ENCODE data around the gene MCM9. TPM values are rescaled to one million over a fixed set of nuclear protein-coding genes. Genes with fewer than 3 reads are reported as not detected.

MCM9 gene
- total and polyA plus RNA-seq, 2 of the 4 experiments (the other 2 are of a cell fraction): 3.5 to 7.2 TPM

- TF ChIP-seq MAFK (IDR thresholded peaks at IDR 0.05; ENCODE audit: low read depth, low read length): no peak
Measured at GRCh38 chr6:118786596-118787453, 148.1 kb downstream of the MCM9 start (continued).

DNA sequence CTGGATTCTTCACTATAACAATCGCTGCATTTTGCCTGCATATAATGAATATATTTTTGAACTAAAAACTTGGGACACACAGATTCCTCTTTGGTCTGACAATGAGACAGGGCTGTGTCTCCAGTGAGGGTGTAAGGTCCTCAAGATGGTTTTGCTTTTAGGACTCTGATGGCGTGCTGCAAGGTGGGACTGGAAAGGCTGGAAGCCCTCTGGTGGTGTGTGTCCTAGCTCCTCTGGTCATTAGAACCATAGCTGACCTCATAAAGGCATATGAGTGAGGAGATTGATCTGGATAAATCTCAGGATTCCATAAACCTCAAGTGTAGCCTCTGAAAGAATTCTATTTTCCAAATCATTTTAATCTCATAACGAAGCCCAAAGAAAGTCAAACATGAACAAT, 149.4 kb downstream of the MCM9 start:
- WGBS, 2 experiments (ENCODE audit: extremely low coverage in 2 of 2, insufficient read length in 1 of 2): 100% methylated on average over 1 of the region's 3 CpGs; no CpG with 5 or more reads in 1 of the 2 experiments
- in situ Hi-C loops (cut with MboI; ENCODE audit: low sequenced_read_pairs): no loop called here
- TF ChIP-seq POLR2A (IDR thresholded peaks at IDR 0.05; ENCODE audit: low read depth, low read length) (no peak), RAD21 (IDR thresholded peaks at IDR 0.05; ENCODE audit: low read length) (no peak), SMC3 (IDR thresholded peaks at IDR 0.05; ENCODE audit: low read depth, low read length) (no peak), RFX5 (IDR thresholded peaks at IDR 0.05; ENCODE audit: low read depth, low read length) (no peak), FOS (IDR thresholded peaks at IDR 0.05; ENCODE audit: low read depth, low read length) (no peak), BHLHE40 (IDR thresholded peaks at IDR 0.05; ENCODE audit: low read depth, low read length) (no peak), ELK1 (IDR thresholded peaks at IDR 0.05; ENCODE audit: borderline replicate concordance, low read depth, low read length) (no peak), RCOR1 (IDR thresholded peaks at IDR 0.05; ENCODE audit: insufficient replicate concordance, low read length) (no peak), CEBPB (IDR thresholded peaks at IDR 0.05; ENCODE audit: low read depth, low read length) (no peak), CHD1 (IDR thresholded peaks at IDR 0.05; ENCODE audit: low read depth, low read length) (no peak), MXI1 (IDR thresholded peaks at IDR 0.05; ENCODE audit: borderline replicate concordance, low read depth, low read length) (no peak), MAZ (IDR thresholded peaks at IDR 0.05; ENCODE audit: borderline replicate concordance, low read depth, low read length) (no peak)
- TF ChIP-seq, protein P1, sequence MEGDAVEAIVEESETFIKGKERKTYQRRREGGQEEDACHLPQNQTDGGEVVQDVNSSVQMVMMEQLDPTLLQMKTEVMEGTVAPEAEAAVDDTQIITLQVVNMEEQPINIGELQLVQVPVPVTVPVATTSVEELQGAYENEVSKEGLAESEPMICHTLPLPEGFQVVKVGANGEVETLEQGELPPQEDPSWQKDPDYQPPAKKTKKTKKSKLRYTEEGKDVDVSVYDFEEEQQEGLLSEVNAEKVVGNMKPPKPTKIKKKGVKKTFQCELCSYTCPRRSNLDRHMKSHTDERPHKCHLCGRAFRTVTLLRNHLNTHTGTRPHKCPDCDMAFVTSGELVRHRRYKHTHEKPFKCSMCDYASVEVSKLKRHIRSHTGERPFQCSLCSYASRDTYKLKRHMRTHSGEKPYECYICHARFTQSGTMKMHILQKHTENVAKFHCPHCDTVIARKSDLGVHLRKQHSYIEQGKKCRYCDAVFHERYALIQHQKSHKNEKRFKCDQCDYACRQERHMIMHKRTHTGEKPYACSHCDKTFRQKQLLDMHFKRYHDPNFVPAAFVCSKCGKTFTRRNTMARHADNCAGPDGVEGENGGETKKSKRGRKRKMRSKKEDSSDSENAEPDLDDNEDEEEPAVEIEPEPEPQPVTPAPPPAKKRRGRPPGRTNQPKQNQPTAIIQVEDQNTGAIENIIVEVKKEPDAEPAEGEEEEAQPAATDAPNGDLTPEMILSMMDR (conservative IDR thresholded peaks at IDR 0.05; ENCODE audit: low read depth, low read length): no peak

More for the DNA sequence above, 149.4 kb downstream of the MCM9 start:
- Histone ChIP-seq H3K23ac (ENCODE audit: low read depth, low read length) (0 out of 2 replicates have a peak overlapping the region, but pooled peaks have one; percentile 34), H4K8ac (ENCODE audit: low read depth in 2 of 2, low read length in 2 of 2) (no peak overlapping the region), H3K36me3 (ENCODE audit: control insufficient read depth, insufficient read depth, low read length) (no peaks in the 10 kb centered on the region), H3K27me3 (ENCODE audit: control insufficient read depth, insufficient read depth, low read length) (no peaks in the 10 kb centered on the region), H2BK120ac (ENCODE audit: low read depth, low read length) (peak overlapping the region; percentile 19; the same call in 1 of the 2 replicates), H2BK15ac (ENCODE audit: low read depth, low read length) (no peak overlapping the region), H4K5ac (ENCODE audit: low read depth, low read length) (no peak overlapping the region; the same call in 1 of the 2 replicates), H2AK5ac (ENCODE audit: low read depth, low read length) (no peak overlapping the region; the same call in 1 of the 2 replicates), H3K4ac (ENCODE audit: low read depth, low read length) (0 out of 2 replicates have a peak overlapping the region, but pooled peaks have one; percentile 47), H3K14ac (replicated peaks; ENCODE audit: low read depth, low read length) (no peak overlapping the region), H2BK5ac (ENCODE audit: low read depth, low read length, poor library complexity, severe bottlenecking) (no peak overlapping the region), H2AK9ac (replicated peaks; ENCODE audit: low read depth, low read length, poor library complexity) (no peak overlapping the region), H4K20me1 (ENCODE audit: insufficient read depth, low read length) (no peaks in the 10 kb centered on the region), H3K4me3 (ENCODE audit: insufficient read depth, low read depth, low read length) (no peak overlapping the region), H3K9me1 (ENCODE audit: insufficient read depth, low read length) (peaks cover 7% of the 10 kb centered on the region), H2BK20ac (ENCODE audit: low read depth, low read length) (no peak overlapping the region), H4K91ac (ENCODE audit: insufficient read depth, low read depth, low read length) (no peak overlapping the region), H3K27ac (ENCODE audit: insufficient read depth, low read length) (no peak overlapping the region), H3K9me3 (ENCODE audit: control insufficient read depth, insufficient read depth, low read length) (no peaks in the 10 kb centered on the region), H3K56ac (ENCODE audit: extremely low read depth, insufficient read depth, low read length) (no peak overlapping the region), H3K79me1 (ENCODE audit: low read depth in 1 of 2, low read length in 2 of 2) (no peaks in the 10 kb centered on the region), H3K18ac (ENCODE audit: low read depth, low read length) (peak overlapping the region; percentile 39; the same call in 1 of the 2 replicates), H3K4me1 (ENCODE audit: control insufficient read depth, insufficient read depth, low read length) (peaks cover 8% of the 10 kb centered on the region), H2AFZ (replicated peaks; ENCODE audit: low read length, poor library complexity) (peak overlapping the region; percentile 5), H3K9ac (ENCODE audit: low read depth, low read length) (no peak overlapping the region), H3K4me2 (ENCODE audit: low read depth, low read length) (no peak overlapping the region)
- ATAC-seq (ENCODE audit: low read depth): no peak
- ChIA-PET CTCF (no interaction called here), POLR2A (ENCODE audit: unreplicated experiment) (interaction anchor here (0.6 kb wide), 1 partner anchor 157 kb away, joined by 4 read pairs; no protein-coding TSS in a partner anchor)
- BruUV-seq (replicated peaks): no TSS peak
- DNase-seq: no peak
- dilution Hi-C loops (cut with HindIII; ENCODE audit: low sequenced_read_pairs, unreplicated experiment) (no loop called here), intact Hi-C loops (cut with micrococcal nuclease) (no loop called here)

Data from IMR-90 (cell line).